DMS153 (cell line): ENCODE measurements around the gene C1orf210.

Source experiments
- DNase-seq: peaks from one replicate; lab custom pipeline; 2025; lab: John Stamatoyannopoulos, UW

The C1orf210 gene

GRCh38 chr1:43273708-43274107, 11.7 kb downstream of the C1orf210 start:
- DNase-seq = no peak

DNA sequence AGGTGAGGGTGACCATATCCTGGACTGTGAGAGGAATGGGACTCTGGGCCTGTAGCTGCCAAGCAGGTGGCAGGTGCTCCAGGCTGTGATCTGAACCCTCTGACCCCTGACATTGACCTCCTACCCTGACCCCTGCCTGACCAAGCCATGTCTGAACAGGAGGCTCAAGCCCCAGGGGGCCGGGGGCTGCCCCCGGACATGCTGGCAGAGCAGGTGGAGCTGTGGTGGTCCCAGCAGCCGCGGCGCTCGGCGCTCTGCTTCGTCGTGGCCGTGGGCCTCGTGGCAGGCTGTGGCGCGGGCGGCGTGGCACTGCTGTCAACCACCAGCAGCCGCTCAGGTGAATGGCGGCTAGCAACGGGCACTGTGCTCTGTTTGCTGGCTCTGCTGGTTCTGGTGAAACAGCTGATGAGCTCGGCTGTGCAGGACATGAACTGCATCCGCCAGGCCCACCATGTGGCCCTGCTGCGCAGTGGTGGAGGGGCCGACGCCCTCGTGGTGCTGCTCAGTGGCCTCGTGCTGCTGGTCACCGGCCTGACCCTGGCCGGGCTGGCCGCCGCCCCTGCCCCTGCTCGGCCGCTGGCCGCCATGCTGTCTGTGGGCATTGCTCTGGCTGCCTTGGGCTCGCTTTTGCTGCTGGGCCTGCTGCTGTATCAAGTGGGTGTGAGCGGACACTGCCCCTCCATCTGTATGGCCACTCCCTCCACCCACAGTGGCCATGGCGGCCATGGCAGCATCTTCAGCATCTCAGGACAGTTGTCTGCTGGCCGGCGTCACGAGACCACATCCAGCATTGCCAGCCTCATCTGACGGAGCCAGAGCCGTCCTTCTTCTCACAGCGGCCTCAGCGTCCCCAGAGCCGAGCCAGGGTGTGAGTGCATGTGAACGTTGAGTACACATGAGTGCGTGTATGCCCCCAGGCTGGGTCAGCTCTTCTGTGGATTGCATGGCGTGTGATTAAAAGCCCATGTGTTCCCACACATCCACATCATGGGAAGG, 12.5 kb downstream of the C1orf210 start:
- DNase-seq = no peak

DNA sequence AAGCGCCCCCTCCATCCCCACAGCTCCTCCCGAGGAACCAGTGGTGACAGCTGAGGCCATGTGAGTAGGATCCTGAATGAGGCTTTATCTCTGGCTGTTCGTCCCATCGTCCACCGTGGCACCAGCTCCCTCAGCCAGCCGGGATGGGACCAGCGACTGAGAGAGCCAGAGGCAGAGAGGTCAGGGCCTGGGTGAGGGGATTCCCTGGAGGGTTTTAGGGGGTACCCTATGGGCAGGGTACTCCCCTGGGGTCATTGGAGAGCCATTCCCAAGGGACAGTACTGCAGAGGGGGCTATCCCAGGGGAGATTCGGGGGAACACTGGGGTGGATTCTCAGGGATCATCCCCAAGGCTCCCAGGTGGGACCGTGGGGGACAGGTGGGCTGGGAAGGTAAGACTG, 13.2 kb downstream of the C1orf210 start:
- no peak for DNase-seq

DNA sequence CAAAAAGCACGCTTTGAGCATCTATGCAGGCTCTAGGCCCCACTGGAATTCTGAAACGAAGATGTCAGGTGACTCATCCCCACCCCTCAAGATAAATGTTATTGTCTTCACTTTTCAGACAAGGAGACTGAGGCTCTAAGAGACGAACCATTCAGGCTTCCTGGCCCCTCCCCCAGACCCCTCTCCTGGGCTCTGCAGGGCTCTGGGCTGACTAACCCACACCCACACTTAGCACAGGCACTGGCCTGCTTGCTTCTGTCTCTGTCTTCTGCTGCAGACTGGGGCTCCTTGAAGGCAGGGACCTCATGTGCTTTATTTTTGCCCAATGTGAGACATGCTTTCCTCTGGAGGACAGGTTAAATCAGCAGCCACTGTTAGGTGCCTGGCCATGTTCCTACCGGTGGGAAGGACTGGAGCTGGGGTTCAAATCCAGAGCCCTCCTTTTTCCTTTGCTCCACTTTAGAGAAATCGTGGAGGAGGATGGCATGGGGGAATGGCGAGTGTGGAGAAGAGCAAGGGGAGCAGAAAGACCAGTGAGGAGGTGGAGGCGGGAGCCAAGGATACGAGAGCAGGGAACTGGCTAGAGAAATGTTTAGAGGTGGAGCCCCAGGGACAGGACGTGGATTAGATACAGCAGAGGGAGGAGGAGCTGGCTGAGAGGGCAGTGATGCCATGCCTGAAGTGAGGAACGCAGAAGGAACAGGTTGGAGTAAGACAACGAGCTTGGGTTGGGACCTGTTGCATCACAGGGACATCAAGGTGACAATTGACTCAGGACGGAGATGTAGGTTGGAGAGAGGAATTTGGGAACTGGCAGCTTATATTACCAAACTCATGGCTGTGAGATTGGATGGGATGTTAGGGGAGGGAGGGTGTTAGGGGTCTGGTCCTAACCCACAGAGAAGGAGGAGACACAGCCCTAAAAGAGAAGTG, 13.9 kb downstream of the C1orf210 start:
- DNase-seq = no peak

GRCh38 chr1:43270421-43271095, 14.8 kb downstream of the C1orf210 start:
- peak; percentile 85 for DNase-seq

- peak; percentile 36 for DNase-seq
Measured at GRCh38 chr1:43269627-43270375, 15.6 kb downstream of the C1orf210 start, which contains the start of gene TMEM125. TSS of gene TMEM125 (plus strand) at chr1:43269983. CDS start at chr1:43272723, 2,740 bp downstream.

DNA sequence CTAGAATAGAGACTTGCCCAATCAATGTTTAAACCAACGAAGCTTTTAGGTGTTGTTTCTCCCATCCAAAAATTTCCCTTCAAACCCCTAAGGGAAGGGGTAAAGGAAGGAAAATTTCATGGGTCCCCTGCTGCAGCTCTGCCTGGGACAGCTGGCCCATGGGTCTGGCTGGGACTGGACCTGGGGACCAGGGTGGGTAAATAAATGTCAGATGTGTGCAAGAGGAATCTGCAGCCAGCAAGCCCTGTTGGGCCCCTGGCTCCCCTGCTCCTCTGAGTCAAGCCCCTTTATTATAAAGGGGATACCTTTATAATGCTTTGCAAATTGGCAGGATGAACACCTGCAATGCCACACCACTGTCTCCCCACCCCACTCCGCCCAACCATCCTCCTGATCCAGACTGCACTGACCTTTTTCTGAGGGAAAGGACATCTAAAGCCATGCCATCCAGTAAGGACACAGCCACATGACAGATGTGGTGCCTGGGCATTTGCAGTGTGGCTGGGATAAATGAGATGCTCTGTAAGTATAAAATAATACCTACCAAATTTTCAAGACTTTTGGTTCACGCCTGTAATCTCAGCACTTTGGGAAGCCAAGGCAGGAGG, 17.5 kb downstream of the C1orf210 start:
- DNase-seq = no peak

DNA sequence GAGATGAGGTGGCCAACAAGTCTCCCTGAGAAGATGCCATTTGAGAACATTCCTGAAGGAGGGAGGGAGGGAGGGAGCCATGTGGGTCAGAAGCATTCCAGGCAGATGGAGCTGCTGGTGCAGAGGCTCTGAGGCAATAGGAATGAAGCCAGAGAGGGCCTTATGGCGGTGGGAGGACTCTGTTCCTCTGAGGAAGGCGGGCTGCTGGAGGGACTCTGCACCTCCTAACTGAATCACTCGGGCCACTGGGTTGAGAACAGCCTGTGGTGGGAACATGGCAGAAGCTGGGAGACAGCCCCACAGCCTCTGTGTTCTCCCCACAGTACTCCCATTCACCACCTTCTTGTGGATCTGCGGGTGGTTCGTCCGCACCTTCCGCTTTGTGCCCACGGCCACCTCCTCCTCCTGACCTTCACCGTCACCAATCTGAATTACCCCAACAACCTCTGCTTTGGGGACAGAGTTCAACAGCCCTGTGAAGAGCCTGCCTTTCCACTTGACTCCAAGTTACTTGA, 18.0 kb downstream of the C1orf210 start:
- no peak for DNase-seq

DNA sequence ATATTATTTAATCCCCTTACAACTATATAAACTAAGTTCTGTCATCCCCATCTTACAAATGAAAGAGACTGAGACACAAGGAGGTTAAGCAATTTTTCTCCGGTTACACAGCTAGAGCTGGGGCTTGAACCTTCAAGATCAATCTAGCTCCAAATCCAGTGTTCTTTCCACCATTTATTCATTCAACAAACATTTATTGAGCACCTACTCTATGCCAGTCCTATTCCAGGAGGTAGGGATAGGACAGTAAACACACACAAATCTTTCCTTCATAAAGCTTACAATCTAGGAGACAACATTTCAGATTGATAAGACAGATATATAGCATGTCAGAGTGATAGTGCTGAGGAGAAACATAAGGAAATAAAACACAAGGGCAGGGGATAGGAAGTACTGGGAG, 18.5 kb downstream of the C1orf210 start:
- DNase-seq = no peak

- DNase-seq = no peak
Measured at GRCh38 chr1:43265431-43265830, 19.9 kb downstream of the C1orf210 start.

GRCh38 chr1:43258370-43258769, 27.0 kb downstream of the C1orf210 start:
- no peak for DNase-seq

- no peak for DNase-seq
Measured at GRCh38 chr1:43256675-43257570, 28.5 kb downstream of the C1orf210 start.

DNA sequence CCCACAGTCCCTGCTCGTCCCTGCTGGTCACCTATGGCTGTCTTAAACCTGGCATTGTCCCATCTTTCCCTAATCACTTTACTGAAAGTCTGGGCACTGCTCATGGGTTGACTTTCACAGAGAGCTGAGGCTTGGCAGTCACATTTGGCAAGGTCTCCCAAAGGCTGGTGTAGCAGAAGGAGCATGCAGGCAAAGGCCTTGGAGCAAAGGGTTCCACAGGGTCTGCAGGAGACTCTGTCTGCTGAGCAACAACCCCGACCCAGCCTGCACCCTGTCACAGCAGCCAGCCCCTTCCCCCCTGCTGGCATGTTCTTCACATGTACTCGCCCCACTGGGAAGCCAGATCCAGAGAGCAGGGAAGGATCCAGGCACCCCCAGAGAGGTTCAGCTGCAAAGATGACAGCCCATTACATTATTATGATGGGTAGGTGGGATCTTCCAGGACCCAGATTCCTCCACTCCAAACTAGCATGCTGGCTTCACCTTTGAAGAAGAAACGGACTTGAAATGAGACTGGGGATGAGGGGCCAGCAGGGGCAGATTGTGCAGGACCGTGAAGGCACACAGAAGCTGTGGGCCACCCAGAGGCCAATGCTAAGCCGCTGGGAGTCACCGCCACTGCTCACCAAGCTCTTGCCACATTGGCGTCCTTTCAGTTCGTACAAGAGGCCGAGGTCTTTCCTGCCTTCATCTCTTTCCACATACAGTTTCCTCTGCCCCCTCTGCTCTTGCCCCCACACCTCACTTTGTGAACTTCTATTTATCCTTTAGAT, 29.8 kb downstream of the C1orf210 start:
- no peak for DNase-seq

- no peak for DNase-seq
Measured at GRCh38 chr1:43253876-43254275, 31.5 kb downstream of the C1orf210 start.

DNA sequence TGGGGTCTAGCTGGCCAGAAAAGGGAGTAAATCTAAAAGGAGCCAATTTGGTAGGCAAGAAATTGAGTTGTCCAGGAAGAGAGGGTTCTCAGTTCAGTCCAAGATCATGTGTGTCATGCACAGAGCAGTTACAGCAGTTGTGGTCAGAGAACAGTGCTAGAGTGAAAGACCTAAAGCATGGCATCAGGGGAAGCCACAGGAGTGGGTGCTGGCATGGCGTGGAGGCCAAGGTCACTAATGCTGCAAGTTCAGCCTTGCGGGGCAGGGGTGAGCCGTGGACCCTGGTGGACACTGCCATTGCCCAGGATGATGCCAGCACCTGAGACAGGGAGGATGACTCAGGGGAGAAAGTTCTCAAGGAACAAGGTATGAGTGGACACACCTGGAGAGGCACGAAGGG, 32.2 kb downstream of the C1orf210 start:
- DNase-seq = no peak

DNA sequence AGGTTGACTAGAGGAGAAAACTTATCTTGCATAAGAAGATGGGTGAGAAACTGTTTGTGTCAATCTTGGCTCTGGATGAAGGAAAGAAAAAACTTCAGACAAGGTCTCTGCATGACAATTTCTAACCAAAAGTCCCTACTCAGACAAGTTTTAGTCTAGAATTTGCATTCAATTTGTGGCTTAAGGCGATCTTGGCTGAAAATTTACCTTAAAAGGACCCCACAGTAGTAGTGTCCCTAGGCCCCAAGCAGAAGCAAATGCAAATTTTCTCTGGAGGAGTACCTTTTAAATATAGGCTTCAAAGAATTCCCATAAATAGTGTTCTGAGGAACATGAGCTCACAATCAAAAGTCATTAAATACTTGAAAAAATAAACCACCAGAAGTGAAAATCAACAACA, 33.2 kb downstream of the C1orf210 start:
- DNase-seq = no peak

- DNase-seq = no peak
Measured at GRCh38 chr1:43251024-43251423, 34.4 kb downstream of the C1orf210 start.

GRCh38 chr1:43250351-43250761, 35.0 kb downstream of the C1orf210 start:
- DNase-seq = no peak
